B cell (primary cell): ENCODE data around the gene WWC2.

Experiments
- EZH2 ChIP-seq: IDR thresholded peaks from 2 replicates; pipeline ENCODE4 v1.6.1; 2012; ENCODE audit warnings: borderline replicate concordance, low read depth, mild to moderate bottlenecking, moderate library complexity, low read length; ENCODE audit not compliant: insufficient read depth, poor library complexity, severe bottlenecking
- TF ChIP-seq, protein P1 (sequence below): fragments of 200-600 bp; IDR thresholded peaks from one replicate; pipeline ENCODE4 v1.8.0; 2022; ENCODE audit warnings: antibody characterized with exemption, mild to moderate bottlenecking

DNA sequence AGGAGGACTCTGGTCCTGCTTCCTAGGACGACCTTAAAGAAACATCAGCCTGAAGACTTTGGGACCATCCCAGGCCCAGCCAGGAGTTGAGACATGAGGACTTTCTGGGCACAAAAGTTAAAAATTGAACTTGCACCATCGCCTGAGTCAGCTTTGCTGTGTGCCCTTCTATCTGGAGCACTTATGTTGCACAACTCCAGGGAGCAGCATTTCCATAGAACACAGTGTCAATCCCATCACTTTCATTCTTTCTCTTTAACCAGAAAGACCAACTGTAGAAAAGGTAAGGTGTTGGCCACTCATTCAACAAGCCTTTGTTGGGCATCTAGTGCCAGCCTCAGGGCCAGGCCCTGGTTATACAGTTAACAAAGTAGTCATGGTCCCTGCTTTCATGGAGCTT is 231.8 kb downstream of the WWC2 start:
- TF ChIP-seq, protein P1, sequence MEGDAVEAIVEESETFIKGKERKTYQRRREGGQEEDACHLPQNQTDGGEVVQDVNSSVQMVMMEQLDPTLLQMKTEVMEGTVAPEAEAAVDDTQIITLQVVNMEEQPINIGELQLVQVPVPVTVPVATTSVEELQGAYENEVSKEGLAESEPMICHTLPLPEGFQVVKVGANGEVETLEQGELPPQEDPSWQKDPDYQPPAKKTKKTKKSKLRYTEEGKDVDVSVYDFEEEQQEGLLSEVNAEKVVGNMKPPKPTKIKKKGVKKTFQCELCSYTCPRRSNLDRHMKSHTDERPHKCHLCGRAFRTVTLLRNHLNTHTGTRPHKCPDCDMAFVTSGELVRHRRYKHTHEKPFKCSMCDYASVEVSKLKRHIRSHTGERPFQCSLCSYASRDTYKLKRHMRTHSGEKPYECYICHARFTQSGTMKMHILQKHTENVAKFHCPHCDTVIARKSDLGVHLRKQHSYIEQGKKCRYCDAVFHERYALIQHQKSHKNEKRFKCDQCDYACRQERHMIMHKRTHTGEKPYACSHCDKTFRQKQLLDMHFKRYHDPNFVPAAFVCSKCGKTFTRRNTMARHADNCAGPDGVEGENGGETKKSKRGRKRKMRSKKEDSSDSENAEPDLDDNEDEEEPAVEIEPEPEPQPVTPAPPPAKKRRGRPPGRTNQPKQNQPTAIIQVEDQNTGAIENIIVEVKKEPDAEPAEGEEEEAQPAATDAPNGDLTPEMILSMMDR = no peak
- no peak for TF ChIP-seq EZH2
